Upper lobe of left lung (tissue), 6 donors: ENCODE data around the gene GATC. TPM values are rescaled to one million over a fixed set of nuclear protein-coding genes. Genes with fewer than 3 reads are reported as not detected.
A peak's percentile ranks its signal among the peaks of the same experiment; 100 is the strongest.

ENCODE experiments used
- ATAC-seq, 2 donors: fragments of 200-7000 bp; cut with Tn5 transposase; one replicate each; pipeline ENCODE4 v1.9.1; 2022; ENCODE audit warnings: mild to moderate bottlenecking in 2 of 2, moderate library complexity in 2 of 2; ENCODE audit not compliant: low FRiP score in 2 of 2
- DNase-seq, 2 donors: peaks; one replicate each; pipeline ENCODE4 v3.0.0-alpha.2; 2019 to 2020
- H3K27ac ChIP-seq, 4 donors: fragments of 200-600 bp; sonication (generic); one replicate each; pipeline ENCODE4 v1.5.1; 2016 to 2019
- H3K27me3 ChIP-seq, 4 donors: fragments of 200-600 bp; sonication (generic); one replicate each; pipeline ENCODE4 v1.5.1; 2017 to 2019
- H3K36me3 ChIP-seq, 4 donors: fragments of 200-600 bp; sonication (generic); one replicate each; pipeline ENCODE4 v1.5.1; 2016 to 2019
- H3K4me1 ChIP-seq, 4 donors: fragments of 200-600 bp; sonication (generic); one replicate each; pipeline ENCODE4 v1.5.1; 2018 to 2019
- H3K4me3 ChIP-seq, 4 donors: fragments of 200-600 bp; sonication (generic); one replicate each; pipeline ENCODE4 v1.5.1; 2017 to 2019; ENCODE audit warnings: mild to moderate bottlenecking in 2 of 4, moderate library complexity in 1 of 4
- H3K9me3 ChIP-seq, 4 donors: fragments of 200-600 bp; sonication (generic); one replicate each; pipeline ENCODE4 v1.5.1; 2018 to 2019
- CTCF ChIP-seq, 6 experiments: fragments of 450-650 bp in 4 of 6; fragments of 200-600 bp in 2 of 6; sonication (generic) in 2 of 6; IDR thresholded peaks; one replicate each; pipeline ENCODE4 v1.5.1; 2016 to 2019; ENCODE audit warnings: antibody characterized with exemption in 6 of 6
- EP300 ChIP-seq, 4 donors: sonication (generic); formaldehyde crosslinking; IDR thresholded peaks; one replicate each; pipeline ENCODE4 v1.5.1; 2017; ENCODE audit warnings: antibody characterized with exemption in 4 of 4, control low read depth in 2 of 4
- POLR2A ChIP-seq, 4 donors: fragments of 450-650 bp; IDR thresholded peaks; one replicate each; pipeline ENCODE4 v1.5.1; 2016 to 2017; ENCODE audit warnings: antibody characterized with exemption in 4 of 4, mild to moderate bottlenecking in 2 of 4
- POLR2AphosphoS5 ChIP-seq, 2 donors: sonication (generic); formaldehyde crosslinking; IDR thresholded peaks; one replicate each; pipeline ENCODE4 v1.5.1; 2017; ENCODE audit warnings: antibody characterized with exemption in 2 of 2
- WGBS, 2 donors: methylation state at CpG; one replicate each; pipeline ENCODE4 v1.1.5; 2017 to 2018; 5-methylcytosine and 5-hydroxymethylcytosine counted together
- total RNA-seq, 6 donors: library from RNA; depleted of rRNA in 4 of 6; stranded (reverse); fragments of >200 nt in 4 of 6; gene quantifications; one replicate each; pipeline versions ENCODE4 v1.1.0 to v1.2.1, GENCODE V29; 2016 to 2021
- donor health status: DM: no; HTN: no; CAD: no; lungs with moderate emphysema.
- donor health status: DM: no; HTN: yes; CAD: no; lungs with severe emphysema.

Gene GATC
- total RNA-seq, 6 donors from 2014 or later = 11.8 to 35.6 (median 22.5) TPM

GRCh38 chr12:120496413-120497340 lies 50.4 kb downstream of the GATC start:
- H3K36me3 ChIP-seq = peaks cover 0 to 29% (median 10%) of the 10 kb centered on the region in 4 donors
- ATAC-seq (peak; percentile 75 to 84), DNase-seq (peak; percentile 58 to 67)
- peak overlapping the region; percentile 81 to 96 (median 90) for H3K27ac ChIP-seq
- WGBS, 2 donors = 1% methylated on average over 31 to 47 of the region's 47 CpGs
- TF ChIP-seq EP300 (IDR thresholded peaks at IDR 0.05) = no peak
- no peak for TF ChIP-seq POLR2A (IDR thresholded peaks at IDR 0.05)
- TF ChIP-seq POLR2AphosphoS5 (IDR thresholded peaks at IDR 0.05) = no peak
- TF ChIP-seq CTCF (IDR thresholded peaks at IDR 0.05) = no peak
- no peaks in the 10 kb centered on the region for H3K9me3 ChIP-seq
- H3K4me3 ChIP-seq = peak overlapping the region; percentile 88 to 99 (median 97)
- H3K27me3 ChIP-seq = no peaks in the 10 kb centered on the region
- peaks cover 18 to 26% (median 22%) of the 10 kb centered on the region in 4 donors for H3K4me1 ChIP-seq

- peaks cover 0 to 36% (median 11%) of the 10 kb centered on the region in 4 donors for H3K36me3 ChIP-seq
- H3K4me1 ChIP-seq = peaks cover 18 to 26% (median 22%) of the 10 kb centered on the region in 4 donors
- TF ChIP-seq CTCF (IDR thresholded peaks at IDR 0.05) (no peak), POLR2AphosphoS5 (IDR thresholded peaks at IDR 0.05) (no peak), POLR2A (IDR thresholded peaks at IDR 0.05) (no peak), EP300 (IDR thresholded peaks at IDR 0.05) (no peak)
- 32 to 35% methylated on average over 9 of the region's 9 CpGs for WGBS, 2 donors
- H3K9me3 ChIP-seq = no peaks in the 10 kb centered on the region
- peak overlapping the region in 3 of 4 donors; percentile 87 to 96 (median 92) for H3K27ac ChIP-seq
- DNase-seq = no peak
- no peaks in the 10 kb centered on the region for H3K27me3 ChIP-seq
- H3K4me3 ChIP-seq = peak overlapping the region in 3 of 4 donors; percentile 88 to 99 (median 99)
- ATAC-seq = no peak
These were observed 51.4 kb downstream of the GATC start for GRCh38 chr12:120497524-120498150.

- H3K36me3 ChIP-seq = peaks cover 5 to 50% (median 18%) of the 10 kb centered on the region in 4 donors
- TF ChIP-seq POLR2AphosphoS5 (IDR thresholded peaks at IDR 0.05) (no peak), POLR2A (IDR thresholded peaks at IDR 0.05) (no peak), CTCF (IDR thresholded peaks at IDR 0.05) (no peak), EP300 (IDR thresholded peaks at IDR 0.05) (no peak)
- no peak for ATAC-seq
- WGBS, 2 donors = 84 to 90% methylated on average over 3 of the region's 3 CpGs
- H3K9me3 ChIP-seq = no peaks in the 10 kb centered on the region
- H3K27ac ChIP-seq = no peak overlapping the region
- H3K4me1 ChIP-seq = peaks cover 18 to 26% (median 22%) of the 10 kb centered on the region in 4 donors
- no peak overlapping the region for H3K4me3 ChIP-seq
- no peak for DNase-seq
- H3K27me3 ChIP-seq = no peaks in the 10 kb centered on the region
These were observed 52.7 kb downstream of the GATC start for GRCh38 chr12:120498870-120499515.

GRCh38 chr12:120500581-120500980 lies 54.3 kb downstream of the GATC start:
- TF ChIP-seq POLR2A (IDR thresholded peaks at IDR 0.05) (no peak), POLR2AphosphoS5 (IDR thresholded peaks at IDR 0.05) (no peak), CTCF (IDR thresholded peaks at IDR 0.05) (no peak), EP300 (IDR thresholded peaks at IDR 0.05) (no peak)
- H3K27ac ChIP-seq = no peak overlapping the region
- no peaks in the 10 kb centered on the region for H3K27me3 ChIP-seq
- peaks cover 8 to 64% (median 23%) of the 10 kb centered on the region in 4 donors for H3K36me3 ChIP-seq
- DNase-seq (no peak), ATAC-seq (no peak)
- no peak overlapping the region for H3K4me3 ChIP-seq
- no peaks in the 10 kb centered on the region for H3K9me3 ChIP-seq
- peaks cover 14 to 18% (median 16%) of the 10 kb centered on the region in 4 donors for H3K4me1 ChIP-seq
- 85 to 92% methylated on average over 1 of the region's 1 CpG for WGBS, 2 donors
